Measurements from ENCODE around the gene GNB5.

The GNB5 gene

GRCh38 chr15:52080031-52080430 is 111.2 kb downstream of the GNB5 start:
- H3K27ac ChIP-seq = peak overlapping the region; percentile 65
- CTCF ChIA-PET = interaction anchor here (0.7 kb wide), 2 partner anchors 10 to 74 kb away, joined by 3 read pairs; no protein-coding TSS in a partner anchor
- POLR2A ChIA-PET (ENCODE audit: low non-redundant PET) = no interaction called here
- TF ChIP-seq, protein P1, sequence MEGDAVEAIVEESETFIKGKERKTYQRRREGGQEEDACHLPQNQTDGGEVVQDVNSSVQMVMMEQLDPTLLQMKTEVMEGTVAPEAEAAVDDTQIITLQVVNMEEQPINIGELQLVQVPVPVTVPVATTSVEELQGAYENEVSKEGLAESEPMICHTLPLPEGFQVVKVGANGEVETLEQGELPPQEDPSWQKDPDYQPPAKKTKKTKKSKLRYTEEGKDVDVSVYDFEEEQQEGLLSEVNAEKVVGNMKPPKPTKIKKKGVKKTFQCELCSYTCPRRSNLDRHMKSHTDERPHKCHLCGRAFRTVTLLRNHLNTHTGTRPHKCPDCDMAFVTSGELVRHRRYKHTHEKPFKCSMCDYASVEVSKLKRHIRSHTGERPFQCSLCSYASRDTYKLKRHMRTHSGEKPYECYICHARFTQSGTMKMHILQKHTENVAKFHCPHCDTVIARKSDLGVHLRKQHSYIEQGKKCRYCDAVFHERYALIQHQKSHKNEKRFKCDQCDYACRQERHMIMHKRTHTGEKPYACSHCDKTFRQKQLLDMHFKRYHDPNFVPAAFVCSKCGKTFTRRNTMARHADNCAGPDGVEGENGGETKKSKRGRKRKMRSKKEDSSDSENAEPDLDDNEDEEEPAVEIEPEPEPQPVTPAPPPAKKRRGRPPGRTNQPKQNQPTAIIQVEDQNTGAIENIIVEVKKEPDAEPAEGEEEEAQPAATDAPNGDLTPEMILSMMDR (conservative IDR thresholded peaks at IDR 0.05; ENCODE audit: low read depth) = no peak
- DNase-seq (ENCODE audit: low spot score) = peak; percentile 87

- peak; percentile 47 for DNase-seq (ENCODE audit: low spot score)
- POLR2A ChIA-PET (ENCODE audit: low non-redundant PET) = interaction anchor here (0.6 kb wide), 1 partner anchor 40 kb away, joined by 4 read pairs; no protein-coding TSS in a partner anchor
- H3K27ac ChIP-seq = peak overlapping the region; percentile 99
- CTCF ChIA-PET = interaction anchor here (0.5 to 1.2 kb wide), 10 partner anchors 11 to 253 kb away, joined by 3 to 7 read pairs (median 3); no protein-coding TSS in a partner anchor
- TF ChIP-seq, protein P1 (conservative IDR thresholded peaks at IDR 0.05; ENCODE audit: low read depth) = peak; percentile 63
These were observed 112.1 kb downstream of the GNB5 start for GRCh38 chr15:52078876-52079700.

DNA sequence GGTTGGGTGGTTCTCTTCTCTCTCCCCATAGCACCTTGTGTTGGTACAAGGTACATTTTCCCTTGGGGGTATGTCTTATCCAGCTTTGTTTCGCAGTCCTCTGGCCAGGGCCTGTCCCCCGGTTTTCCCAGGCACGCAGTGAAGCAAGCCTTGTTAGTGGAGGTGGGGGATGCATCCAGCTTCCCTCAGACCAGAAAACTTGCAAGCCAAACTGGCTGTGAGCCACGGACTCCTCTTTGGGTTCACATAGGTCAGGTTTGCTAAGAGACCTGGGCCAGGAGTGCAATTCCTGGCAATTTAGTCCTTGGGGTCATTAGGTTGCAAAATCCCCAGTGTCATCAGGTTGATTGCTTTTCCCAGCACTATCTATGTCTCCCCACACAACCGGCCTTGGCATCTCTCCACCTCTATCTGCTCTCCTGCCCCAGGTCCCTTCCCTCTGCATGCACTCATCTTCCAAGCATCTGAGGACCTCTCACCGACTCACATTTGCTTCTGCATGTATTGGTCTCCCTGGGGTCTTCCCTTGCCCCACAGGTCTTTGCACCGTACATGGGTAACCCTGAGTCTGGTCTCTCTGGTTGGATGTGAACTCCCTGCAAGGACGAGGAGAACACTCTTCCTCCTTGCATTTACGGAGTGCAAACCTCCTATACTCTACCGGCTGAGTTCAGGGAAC is 112.9 kb downstream of the GNB5 start:
- TF ChIP-seq, protein P1 (conservative IDR thresholded peaks at IDR 0.05; ENCODE audit: low read depth) = no peak
- peak; percentile 40 for DNase-seq (ENCODE audit: low spot score)
- ChIA-PET POLR2A (ENCODE audit: low non-redundant PET) (interaction anchor here (0.9 kb wide), 1 partner anchor 9 kb away, joined by 5 read pairs; no protein-coding TSS in a partner anchor), CTCF (interaction anchor here (0.5 to 1.2 kb wide), 7 partner anchors 11 to 254 kb away, joined by 3 to 7 read pairs (median 4); no protein-coding TSS in a partner anchor)
- peak overlapping the region; percentile 99 for H3K27ac ChIP-seq

- peak; percentile 93 for DNase-seq (ENCODE audit: low spot score)
- CTCF ChIA-PET = interaction anchor here (0.6 kb wide), 2 partner anchors 46 to 602 kb away, joined by 3 read pairs; partner anchors contain the start of gene ATOSA
- peak overlapping the region; percentile 99 for H3K27ac ChIP-seq
- POLR2A ChIA-PET (ENCODE audit: low non-redundant PET) = interaction anchor here (0.8 kb wide), 1 partner anchor 101 kb away, joined by 4 read pairs; no protein-coding TSS in a partner anchor
- TF ChIP-seq, protein P1 (conservative IDR thresholded peaks at IDR 0.05; ENCODE audit: low read depth) = no peak
These were observed 114.1 kb downstream of the GNB5 start for GRCh38 chr15:52076889-52077781.

DNA sequence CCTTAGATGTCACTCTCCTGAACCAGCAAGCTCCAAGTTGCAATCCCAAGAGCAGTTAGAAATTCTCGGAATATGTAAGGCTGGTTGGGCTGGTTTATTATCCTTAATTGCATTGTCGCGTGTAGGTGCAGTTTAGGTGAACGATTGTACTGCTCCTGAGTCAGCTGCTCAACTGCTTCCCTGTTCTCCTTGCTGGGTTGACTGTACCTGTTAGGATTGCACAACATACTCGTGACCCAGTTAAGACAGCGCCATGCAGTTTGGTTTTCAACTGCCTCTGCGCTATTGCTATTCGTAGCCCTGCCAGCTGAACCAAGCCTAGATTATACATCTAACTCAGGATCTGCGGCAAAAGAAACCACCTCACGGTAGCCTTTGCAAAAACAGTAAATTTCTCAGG is 119.6 kb downstream of the GNB5 start:
- TF ChIP-seq, protein P1 (conservative IDR thresholded peaks at IDR 0.05; ENCODE audit: low read depth) = no peak
- ChIA-PET POLR2A (ENCODE audit: low non-redundant PET) (no interaction called here), CTCF (interaction anchor here (0.5 to 0.7 kb wide), 3 partner anchors 90 to 292 kb away, joined by 3 to 4 read pairs (median 3); no protein-coding TSS in a partner anchor)
- DNase-seq (ENCODE audit: low spot score) = peak; percentile 85
- peak overlapping the region; percentile 90 for H3K27ac ChIP-seq

All from RWPE1 (cell line).